A549 (cell line): ENCODE results near the gene NINL. TPM values are rescaled to one million over a fixed set of nuclear protein-coding genes. Genes with fewer than 3 reads are reported as not detected.
A peak's percentile ranks its signal among the peaks of the same experiment; 100 is the strongest.

Experiments
- ATAC-seq, 2 experiments: fragments of 200-7000 bp in 1 of 2; fragments of >200 bp in 1 of 2; cut with Nextera tagmentation in 1 of 2; cut with Tn5 transposase in 1 of 2; 3 replicates each; pipeline versions ENCODE4 v1.8.0 to v1.9.1; 2018 to 2020; ENCODE audit warnings: mild to moderate bottlenecking in 1 of 2, moderate library complexity in 1 of 2
- CTCF ChIA-PET: fragments of 300-600 bp; sonication (Branson Sonifier 250); formaldehyde crosslinking; extraction: SDS; loops from one replicate; lab custom pipeline; 2021; ENCODE audit warnings: antibody characterized with exemption, inconsistent platforms; lab: Yijun Ruan, JAX
- POLR2A ChIA-PET: fragments of 350-600 bp; formaldehyde crosslinking; extraction: SDS; loops from one replicate; lab custom pipeline; 2021; ENCODE audit warnings: antibody characterized with exemption, inconsistent platforms; lab: Yijun Ruan, JAX
- DNase-seq, 2 experiments: peaks; one replicate each; pipeline versions ENCODE4 v3.0.0 to v3.0.0-alpha.2; 2011 to 2016; ENCODE audit warnings: low read depth in 1 of 2, low spot score in 1 of 2
- FAIRE-seq: peaks from 2 replicates; lab custom pipeline; 2011; peaks lifted over from hg19 to GRCh38; lab: Jason Lieb, UNC
- H3K27ac ChIP-seq, 2 experiments: fragments of >200 bp; sonication (Bioruptor Twin); formaldehyde crosslinking; 3 replicates each; pipeline ENCODE4 v1.5.1; 2016 to 2017
- H3K4me1 ChIP-seq: fragments of >200 bp; sonication (Bioruptor Twin); formaldehyde crosslinking; 3 replicates; pipeline ENCODE4 v1.6.1; 2016
- H3K4me2 ChIP-seq: fragments of >200 bp; sonication (Bioruptor Twin); formaldehyde crosslinking; 3 replicates; pipeline ENCODE4 v1.6.1; 2016
- H3K4me3 ChIP-seq: fragments of >200 bp; sonication (Bioruptor Twin); formaldehyde crosslinking; 3 replicates; pipeline ENCODE4 v1.5.1; 2016
- H3K9me3 ChIP-seq: fragments of >200 bp; sonication (Bioruptor Twin); formaldehyde crosslinking; 3 replicates; pipeline ENCODE4 v1.6.1; 2016
- CBX2 ChIP-seq: fragments of 200-600 bp; sonication (generic); IDR thresholded peaks from 2 replicates; pipeline ENCODE4 v1.6.1; 2016; ENCODE audit warnings: low read depth, mild to moderate bottlenecking, borderline replicate concordance
- CEBPB ChIP-seq, 2 experiments: fragments of >200 bp in 1 of 2; sonication (Bioruptor Twin) in 1 of 2; formaldehyde crosslinking in 1 of 2; IDR thresholded peaks; 2 replicates each; pipeline ENCODE4 v1.6.1; 2012 to 2016
- CHD2 ChIP-seq: fragments of 150-350 bp; IDR thresholded peaks from 2 replicates; pipeline ENCODE4 v1.6.1; 2014; ENCODE audit warnings: low read length; ENCODE audit not compliant: partially characterized antibody
- FOXS1 ChIP-seq: fragments of 250-450 bp; sonication (Bioruptor Pico); IDR thresholded peaks from 2 replicates; pipeline ENCODE4 v1.5.0; 2020; ENCODE audit warnings: mild to moderate bottlenecking, moderate library complexity
- JUN ChIP-seq, 2 experiments: fragments of >200 bp; sonication (Bioruptor Twin); formaldehyde crosslinking; IDR thresholded peaks; 2 replicates in 1 of 2; 3 replicates in 1 of 2; pipeline ENCODE4 v1.6.1; 2016 to 2017
- MAZ ChIP-seq: fragments of 150-350 bp; IDR thresholded peaks from 2 replicates; pipeline ENCODE4 v1.6.1; 2014; ENCODE audit warnings: antibody characterized with exemption, low read depth, low read length, borderline replicate concordance
- PHF8 ChIP-seq: fragments of 200-600 bp; sonication (generic); IDR thresholded peaks from 2 replicates; pipeline ENCODE4 v1.6.1; 2016; ENCODE audit warnings: low read depth, mild to moderate bottlenecking, antibody characterized with exemption, moderate library complexity, borderline replicate concordance
- RCOR1 ChIP-seq: fragments of 150-350 bp; IDR thresholded peaks from 2 replicates; pipeline ENCODE4 v1.6.1; 2014; ENCODE audit warnings: antibody characterized with exemption, low read length, low read depth
- TP53 ChIP-seq: fragments of 250-450 bp; sonication (Bioruptor Pico); IDR thresholded peaks from 2 replicates; pipeline ENCODE4 v1.5.0; 2021; ENCODE audit warnings: mild to moderate bottlenecking, moderate library complexity
- ZFP36 ChIP-seq: fragments of 450-650 bp; IDR thresholded peaks from 2 replicates; pipeline ENCODE4 v1.6.1; 2014; ENCODE audit warnings: borderline replicate concordance; ENCODE audit not compliant: partially characterized antibody
- ZNF302 ChIP-seq: fragments of 250-450 bp; sonication (Bioruptor Pico); IDR thresholded peaks from 2 replicates; pipeline ENCODE4 v1.9.0; 2021; ENCODE audit warnings: inconsistent platforms, mild to moderate bottlenecking, moderate library complexity
- ZSCAN20 ChIP-seq: fragments of 250-450 bp; sonication (Bioruptor Pico); IDR thresholded peaks from 2 replicates; pipeline ENCODE4 v1.8.0; 2022; ENCODE audit warnings: mild to moderate bottlenecking, moderate library complexity
- WGBS: methylation state at CpG from one replicate; pipeline ENCODE4 v1.1.6; 2017; ENCODE audit errors: missing lambda C conversion rate; 5-methylcytosine and 5-hydroxymethylcytosine counted together
- polyA plus RNA-seq, 4 experiments: library from polyadenylated mRNA; depleted of rRNA in 3 of 4; stranded (reverse); fragments of >200 nt; fragmentation: RNase III in 1 of 4; extraction: RNeasy Plus Mini Kit Qiagen cat#74134 plus additional on column Dnase treatment in 1 of 4; gene quantifications; 2 replicates in 3 of 4; 3 replicates in 1 of 4; pipeline ENCODE4 v1.2.3, GENCODE V29; 2011 to 2017
- TF ChIP-seq, protein P1 (sequence below): fragments of 250-450 bp; sonication (Bioruptor Pico); IDR thresholded peaks from 2 replicates; pipeline ENCODE4 v1.5.0; 2020; ENCODE audit warnings: low read depth, mild to moderate bottlenecking, moderate library complexity
- TF ChIP-seq, protein P2 (sequence below): fragments of 150-350 bp; IDR thresholded peaks from 2 replicates; pipeline ENCODE4 v1.6.1; 2014; ENCODE audit warnings: low read depth, mild to moderate bottlenecking, low read length
- TF ChIP-seq, protein P3 (sequence below): fragments of 200-600 bp; sonication (generic); IDR thresholded peaks from 2 replicates; pipeline ENCODE4 v1.6.1; 2016; ENCODE audit warnings: antibody characterized with exemption, mild to moderate bottlenecking, moderate library complexity

NINL gene
- polyA plus RNA-seq, 2 of the 4 experiments (the other 2 are of a cell fraction) = 20.2 to 22.4 TPM

DNA sequence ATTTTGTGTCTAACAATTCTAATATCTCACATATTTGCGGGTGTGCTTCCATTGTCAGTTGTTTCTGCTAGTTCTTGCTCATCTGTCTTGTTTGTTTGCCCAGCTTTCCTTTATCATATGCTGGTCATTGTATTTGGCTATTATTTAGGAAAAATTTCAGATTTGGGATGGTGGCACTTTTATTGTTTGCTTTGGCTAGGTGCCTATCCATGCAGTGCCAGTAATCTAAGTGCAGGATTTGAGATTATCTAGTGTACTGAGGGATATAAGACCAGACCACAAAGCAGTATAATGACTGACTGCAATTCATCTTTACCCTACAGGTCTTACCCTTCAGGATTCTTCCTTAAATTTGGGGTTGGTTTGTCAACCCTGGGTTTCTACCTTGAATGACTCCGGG lies 63.9 kb downstream of the NINL start:
- no peak overlapping the region for H3K4me2 ChIP-seq
- no peak for FAIRE-seq
- DNase-seq = no peak
- no peak for ATAC-seq
- CTCF ChIA-PET = interaction anchor here (0.9 to 2.2 kb wide), 2 partner anchors 14 to 21 kb away, joined by 3 to 8 read pairs; no protein-coding TSS in a partner anchor
- TF ChIP-seq ZNF302 = no peak
- TF ChIP-seq, protein P1, sequence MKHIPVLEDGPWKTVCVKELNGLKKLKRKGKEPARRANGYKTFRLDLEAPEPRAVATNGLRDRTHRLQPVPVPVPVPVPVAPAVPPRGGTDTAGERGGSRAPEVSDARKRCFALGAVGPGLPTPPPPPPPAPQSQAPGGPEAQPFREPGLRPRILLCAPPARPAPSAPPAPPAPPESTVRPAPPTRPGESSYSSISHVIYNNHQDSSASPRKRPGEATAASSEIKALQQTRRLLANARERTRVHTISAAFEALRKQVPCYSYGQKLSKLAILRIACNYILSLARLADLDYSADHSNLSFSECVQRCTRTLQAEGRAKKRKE (CRISPR knock-in tag) = no peak
- no peak for TF ChIP-seq JUN (IDR thresholded peaks at IDR 0.05)
- POLR2A ChIA-PET = no interaction called here
- H3K9me3 ChIP-seq = peaks cover 4% of the 10 kb centered on the region; the same call in 2 of the 3 replicates
- 90% methylated on average over 2 of the region's 2 CpGs for WGBS
- H3K4me3 ChIP-seq = no peak overlapping the region
- H3K4me1 ChIP-seq = peaks cover 20% of the 10 kb centered on the region
- no peak overlapping the region for H3K27ac ChIP-seq

DNA sequence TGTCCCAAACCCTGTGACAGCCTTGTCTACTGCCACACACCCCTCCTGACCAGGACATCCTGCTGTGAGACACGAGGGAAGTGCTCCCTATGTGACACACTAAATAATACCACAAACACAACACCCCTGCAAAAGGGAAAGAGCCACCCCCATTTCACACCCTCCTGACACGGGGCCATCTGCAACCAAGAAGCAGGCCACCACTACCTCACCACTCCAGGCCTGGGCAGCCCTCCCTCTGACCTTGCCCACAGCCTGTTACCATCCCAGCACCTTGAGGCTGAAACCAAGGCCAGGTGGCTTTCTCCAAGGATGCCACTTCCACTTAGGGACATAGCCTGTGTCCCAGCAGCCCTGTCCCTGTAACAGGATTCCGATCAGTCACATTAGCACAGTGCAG lies 68.2 kb downstream of the NINL start:
- Histone ChIP-seq H3K4me1 (0 out of 3 replicates have a peak, but pooled peaks cover 5% of the 10 kb centered on the region), H3K4me3 (no peak overlapping the region), H3K27ac (no peak overlapping the region)
- FAIRE-seq (no peak), ATAC-seq (no peak)
- TF ChIP-seq RCOR1 (no peak), CBX2 (no peak), MAZ (no peak), CEBPB (IDR thresholded peaks at IDR 0.05) (no peak), PHF8 (no peak)
- TF ChIP-seq, protein P2, sequence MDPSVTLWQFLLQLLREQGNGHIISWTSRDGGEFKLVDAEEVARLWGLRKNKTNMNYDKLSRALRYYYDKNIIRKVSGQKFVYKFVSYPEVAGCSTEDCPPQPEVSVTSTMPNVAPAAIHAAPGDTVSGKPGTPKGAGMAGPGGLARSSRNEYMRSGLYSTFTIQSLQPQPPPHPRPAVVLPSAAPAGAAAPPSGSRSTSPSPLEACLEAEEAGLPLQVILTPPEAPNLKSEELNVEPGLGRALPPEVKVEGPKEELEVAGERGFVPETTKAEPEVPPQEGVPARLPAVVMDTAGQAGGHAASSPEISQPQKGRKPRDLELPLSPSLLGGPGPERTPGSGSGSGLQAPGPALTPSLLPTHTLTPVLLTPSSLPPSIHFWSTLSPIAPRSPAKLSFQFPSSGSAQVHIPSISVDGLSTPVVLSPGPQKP = no peak
- TF ChIP-seq, all 56 proteins: peak for 0
- H3K9me3 ChIP-seq = peaks cover 30% of the 10 kb centered on the region
- ChIA-PET CTCF (no interaction called here), POLR2A (no interaction called here)
- DNase-seq = no peak
- 80% methylated on average over 3 of the region's 3 CpGs for WGBS
- no peak overlapping the region for H3K4me2 ChIP-seq

DNA sequence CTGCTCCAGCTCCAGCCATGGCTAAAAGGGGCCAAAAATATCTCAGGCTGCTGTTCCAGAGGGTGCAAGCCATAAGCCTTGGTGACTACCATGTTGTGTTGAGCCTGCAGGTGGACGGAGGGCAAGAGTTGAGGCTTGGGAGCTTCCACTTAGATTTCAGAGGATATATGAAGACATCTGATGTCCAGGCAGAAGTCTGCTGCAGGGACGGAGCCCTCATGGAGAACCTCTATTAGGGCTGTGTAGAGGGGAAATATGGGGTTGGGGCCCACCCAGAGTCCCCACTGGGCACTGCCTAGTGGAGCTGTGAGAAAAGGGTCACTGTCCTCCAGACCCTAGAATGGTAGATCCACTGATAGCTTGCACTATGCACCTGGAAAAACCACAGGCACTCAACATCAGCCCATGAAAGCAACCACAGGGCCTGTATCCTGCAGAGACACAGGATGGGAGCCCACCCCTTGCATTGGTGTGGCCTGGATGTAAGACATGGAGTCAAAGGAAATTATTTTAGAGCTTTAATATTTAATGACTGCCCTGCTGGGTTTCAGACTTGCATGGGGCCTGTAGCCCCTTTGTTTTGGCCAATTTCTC lies 70.5 kb downstream of the NINL start:
- Histone ChIP-seq H3K4me3 (no peak overlapping the region), H3K27ac (no peak overlapping the region), H3K4me1 (no peaks in the 10 kb centered on the region), H3K4me2 (no peak overlapping the region), H3K9me3 (peaks cover 30% of the 10 kb centered on the region)
- 100% methylated on average over 2 of the region's 2 CpGs for WGBS
- FAIRE-seq (no peak), DNase-seq (peak in 1 of 2 experiments; percentile 33), ATAC-seq (no peak)
- ChIA-PET POLR2A (no interaction called here), CTCF (interaction anchor here (0.8 to 1.0 kb wide), 2 partner anchors 8 to 17 kb away, joined by 3 read pairs; no protein-coding TSS in a partner anchor)
- TF ChIP-seq ZFP36 = peak; percentile 9
- no peak for TF ChIP-seq TP53 (CRISPR knock-in tag)

DNA sequence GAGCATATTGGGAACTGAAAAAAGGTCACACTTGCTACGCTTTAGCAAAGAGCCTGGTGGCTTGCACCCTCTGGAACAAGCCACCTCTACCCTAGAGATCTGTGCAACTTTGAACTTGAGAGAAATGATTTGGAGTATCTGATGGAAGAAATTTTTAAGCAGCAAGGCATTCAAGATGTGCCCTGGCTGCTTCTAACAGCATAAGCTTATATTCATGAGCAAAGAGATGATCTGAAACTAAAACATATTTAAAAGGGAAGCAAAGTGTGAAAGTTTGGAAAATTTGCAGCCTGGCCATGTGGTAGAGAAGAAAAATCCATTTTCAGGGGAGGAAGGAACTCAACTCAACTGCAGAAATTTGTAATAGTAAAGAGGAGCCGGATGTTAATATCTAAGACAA lies 71.1 kb downstream of the NINL start:
- WGBS = 91% methylated on average over 2 of the region's 2 CpGs
- peaks cover under 1% of the 10 kb centered on the region; the same call in 2 of the 3 replicates for H3K4me1 ChIP-seq
- no peak overlapping the region for H3K4me2 ChIP-seq
- FAIRE-seq = no peak
- H3K4me3 ChIP-seq = no peak overlapping the region
- ChIA-PET POLR2A (no interaction called here), CTCF (interaction anchor here (0.8 to 1.0 kb wide), 2 partner anchors 9 to 18 kb away, joined by 3 read pairs; no protein-coding TSS in a partner anchor)
- peaks cover 30% of the 10 kb centered on the region for H3K9me3 ChIP-seq
- DNase-seq = no peak
- H3K27ac ChIP-seq = no peak overlapping the region
- ATAC-seq = no peak
- TF ChIP-seq FOXS1 (CRISPR knock-in tag) (no peak), JUN (IDR thresholded peaks at IDR 0.05) (no peak)

DNA sequence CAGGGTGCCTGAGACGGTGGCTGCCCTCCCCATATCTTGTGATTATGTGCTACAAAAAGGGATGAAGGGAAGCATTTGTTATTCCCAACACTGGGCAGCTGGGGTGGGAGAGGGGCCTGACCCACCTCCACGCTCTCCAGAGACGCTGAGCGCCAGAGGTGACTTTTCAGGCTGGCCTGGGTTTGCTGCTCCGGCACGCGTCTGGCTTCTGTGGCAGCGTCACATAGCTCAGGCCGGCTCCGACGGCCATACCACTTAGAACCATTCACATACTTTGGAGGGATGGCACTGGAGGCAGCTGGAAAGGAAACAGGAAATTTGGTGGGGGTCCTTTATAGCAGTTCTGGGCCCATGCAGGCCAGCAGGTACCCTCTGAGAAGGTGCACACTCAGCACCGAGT lies 72.6 kb downstream of the NINL start:
- FAIRE-seq (no peak), ATAC-seq (no peak), DNase-seq (no peak)
- TF ChIP-seq RCOR1 (no peak), CHD2 (no peak), ZSCAN20 (CRISPR knock-in tag) (no peak), CBX2 (no peak)
- TF ChIP-seq, protein P2 = no peak
- TF ChIP-seq, protein P3, sequence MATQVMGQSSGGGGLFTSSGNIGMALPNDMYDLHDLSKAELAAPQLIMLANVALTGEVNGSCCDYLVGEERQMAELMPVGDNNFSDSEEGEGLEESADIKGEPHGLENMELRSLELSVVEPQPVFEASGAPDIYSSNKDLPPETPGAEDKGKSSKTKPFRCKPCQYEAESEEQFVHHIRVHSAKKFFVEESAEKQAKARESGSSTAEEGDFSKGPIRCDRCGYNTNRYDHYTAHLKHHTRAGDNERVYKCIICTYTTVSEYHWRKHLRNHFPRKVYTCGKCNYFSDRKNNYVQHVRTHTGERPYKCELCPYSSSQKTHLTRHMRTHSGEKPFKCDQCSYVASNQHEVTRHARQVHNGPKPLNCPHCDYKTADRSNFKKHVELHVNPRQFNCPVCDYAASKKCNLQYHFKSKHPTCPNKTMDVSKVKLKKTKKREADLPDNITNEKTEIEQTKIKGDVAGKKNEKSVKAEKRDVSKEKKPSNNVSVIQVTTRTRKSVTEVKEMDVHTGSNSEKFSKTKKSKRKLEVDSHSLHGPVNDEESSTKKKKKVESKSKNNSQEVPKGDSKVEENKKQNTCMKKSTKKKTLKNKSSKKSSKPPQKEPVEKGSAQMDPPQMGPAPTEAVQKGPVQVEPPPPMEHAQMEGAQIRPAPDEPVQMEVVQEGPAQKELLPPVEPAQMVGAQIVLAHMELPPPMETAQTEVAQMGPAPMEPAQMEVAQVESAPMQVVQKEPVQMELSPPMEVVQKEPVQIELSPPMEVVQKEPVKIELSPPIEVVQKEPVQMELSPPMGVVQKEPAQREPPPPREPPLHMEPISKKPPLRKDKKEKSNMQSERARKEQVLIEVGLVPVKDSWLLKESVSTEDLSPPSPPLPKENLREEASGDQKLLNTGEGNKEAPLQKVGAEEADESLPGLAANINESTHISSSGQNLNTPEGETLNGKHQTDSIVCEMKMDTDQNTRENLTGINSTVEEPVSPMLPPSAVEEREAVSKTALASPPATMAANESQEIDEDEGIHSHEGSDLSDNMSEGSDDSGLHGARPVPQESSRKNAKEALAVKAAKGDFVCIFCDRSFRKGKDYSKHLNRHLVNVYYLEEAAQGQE = no peak
- TF ChIP-seq, protein P1 (CRISPR knock-in tag) = no peak
- POLR2A ChIA-PET = no interaction called here
- H3K4me3 ChIP-seq = no peak overlapping the region
- H3K4me1 ChIP-seq = peaks cover 16% of the 10 kb centered on the region
- WGBS = 94% methylated on average over 12 of the region's 12 CpGs
- CTCF ChIA-PET = interaction anchor here (1.3 kb wide), 1 partner anchor 10 kb away, joined by 3 read pairs; no protein-coding TSS in a partner anchor
- H3K9me3 ChIP-seq = peaks cover 30% of the 10 kb centered on the region
- H3K27ac ChIP-seq = no peak overlapping the region
- H3K4me2 ChIP-seq = no peak overlapping the region
